Ovary (tissue), 9 donors: ENCODE measurements around the gene ST3GAL6. TPM values are rescaled to one million over a fixed set of nuclear protein-coding genes. Genes with fewer than 3 reads are reported as not detected.

Experiments used
- DNase-seq, 5 donors: peaks; one replicate each; pipeline ENCODE4 v3.0.0-alpha.2; 2019 to 2020
- H3K27ac ChIP-seq, 2 donors: fragments of 200-600 bp; one replicate each; pipeline versions ENCODE4 v1.5.1 to v1.8.0; 2019 to 2022
- H3K27me3 ChIP-seq: fragments of 200-600 bp; one replicate; pipeline ENCODE4 v1.8.0; 2022
- H3K36me3 ChIP-seq: fragments of 200-600 bp; sonication (generic); one replicate; pipeline ENCODE4 v1.5.1; 2019
- H3K4me1 ChIP-seq: one replicate; pipeline ENCODE4 v1.8.1; 2013; ENCODE audit warnings: mild to moderate bottlenecking, moderate library complexity; ENCODE audit not compliant: insufficient read depth
- H3K4me3 ChIP-seq: fragments of 200-600 bp; sonication (generic); one replicate; pipeline ENCODE4 v1.5.1; 2017
- H3K9me3 ChIP-seq, 2 donors: fragments of 200-600 bp in 1 of 2; sonication (generic) in 1 of 2; one replicate each; pipeline versions ENCODE4 v1.5.1 to v1.8.1; 2013 to 2019; ENCODE audit warnings: mild to moderate bottlenecking in 1 of 2, moderate library complexity in 1 of 2
- EP300 ChIP-seq: sonication (generic); formaldehyde crosslinking; IDR thresholded peaks from one replicate; pipeline ENCODE4 v1.6.1; 2017; ENCODE audit warnings: antibody characterized with exemption
- POLR2A ChIP-seq: fragments of 450-650 bp; IDR thresholded peaks from one replicate; pipeline ENCODE4 v1.6.1; 2017; ENCODE audit warnings: antibody characterized with exemption, mild to moderate bottlenecking, moderate library complexity
- WGBS, 3 donors: extraction: QIAGEN DNeasy Blood & Tissue Kit in 1 of 3; methylation state at CpG; one replicate each; pipeline versions ENCODE4 v1.1.5 to v1.1.7; 2013 to 2017; 5-methylcytosine and 5-hydroxymethylcytosine counted together
- intact Hi-C, 4 donors: fragments of 100-400 bp; cut with DNase I; formaldehyde crosslinking; loops; one replicate each; pipeline versions ENCODE4 v1.11.0 to v1.15.1; 2022 to 2023
- polyA plus RNA-seq, 2 donors: library from polyadenylated mRNA; stranded (reverse); fragments of 200-250 nt in 1 of 2; fragments of 350-450 nt in 1 of 2; fragmentation: Illumina TruSeq in 1 of 2; extraction: RNeasy Lipid Tissue Mini Kit (QIAGEN cat#74804) in 1 of 2; gene quantifications; one replicate each; pipeline ENCODE4 v1.2.3, GENCODE V29; 2013 to 2014
- total RNA-seq, 7 donors: library from RNA; depleted of rRNA in 2 of 7; stranded (reverse); fragments of >200 nt in 2 of 7; fragmentation: NEBNext Ultra II Directional in 3 of 7; extraction: Animal tissue kit (Norgen Biotek cat#: 25700) in 3 of 7; gene quantifications; one replicate each; pipeline versions ENCODE4 v1.1.0 to v1.2.4, GENCODE V29; 2016 to 2023
- TF ChIP-seq, protein P1 (sequence below), 3 donors: fragments of 450-650 bp in 2 of 3; fragments of 200-600 bp in 1 of 3; IDR thresholded peaks; one replicate each; pipeline versions ENCODE4 v1.5.1 to v1.8.0; 2016 to 2022; ENCODE audit warnings: antibody characterized with exemption in 3 of 3, mild to moderate bottlenecking in 1 of 3
- donor health status: DM: no; HTN: no; CAD: no; lungs with moderate emphysema.
- donor health status: DM: no; HTN: no; CAD: no.
- donor health status: Bipolar disorder and iron deficiency.
- donor health status: DM: yes; HTN: yes; CAD: no.
- donor health status: DM: no; HTN: no; CAD: no.
- donor health status: DM: yes; HTN: yes; CAD: no.

ST3GAL6 gene
- total and polyA plus RNA-seq, 9 donors = 1.9 to 16.7 (median 3.7) TPM

- intact Hi-C loops = no loop called here
- Histone ChIP-seq H3K4me1 (no peaks in the 10 kb centered on the region), H3K27me3 (no peaks in the 10 kb centered on the region), H3K27ac (no peak overlapping the region), H3K36me3 (no peaks in the 10 kb centered on the region), H3K4me3 (no peak overlapping the region), H3K9me3 (no peaks in the 10 kb centered on the region)
- no peak for DNase-seq
- TF ChIP-seq, protein P1, sequence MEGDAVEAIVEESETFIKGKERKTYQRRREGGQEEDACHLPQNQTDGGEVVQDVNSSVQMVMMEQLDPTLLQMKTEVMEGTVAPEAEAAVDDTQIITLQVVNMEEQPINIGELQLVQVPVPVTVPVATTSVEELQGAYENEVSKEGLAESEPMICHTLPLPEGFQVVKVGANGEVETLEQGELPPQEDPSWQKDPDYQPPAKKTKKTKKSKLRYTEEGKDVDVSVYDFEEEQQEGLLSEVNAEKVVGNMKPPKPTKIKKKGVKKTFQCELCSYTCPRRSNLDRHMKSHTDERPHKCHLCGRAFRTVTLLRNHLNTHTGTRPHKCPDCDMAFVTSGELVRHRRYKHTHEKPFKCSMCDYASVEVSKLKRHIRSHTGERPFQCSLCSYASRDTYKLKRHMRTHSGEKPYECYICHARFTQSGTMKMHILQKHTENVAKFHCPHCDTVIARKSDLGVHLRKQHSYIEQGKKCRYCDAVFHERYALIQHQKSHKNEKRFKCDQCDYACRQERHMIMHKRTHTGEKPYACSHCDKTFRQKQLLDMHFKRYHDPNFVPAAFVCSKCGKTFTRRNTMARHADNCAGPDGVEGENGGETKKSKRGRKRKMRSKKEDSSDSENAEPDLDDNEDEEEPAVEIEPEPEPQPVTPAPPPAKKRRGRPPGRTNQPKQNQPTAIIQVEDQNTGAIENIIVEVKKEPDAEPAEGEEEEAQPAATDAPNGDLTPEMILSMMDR (IDR thresholded peaks at IDR 0.05) = no peak
- no peak for TF ChIP-seq POLR2A
- no peak for TF ChIP-seq EP300
- WGBS, 3 donors = 90 to 94% (median 90%) methylated on average over 8 of the region's 8 CpGs
Measured at GRCh38 chr3:98770261-98771039, 7.3 kb downstream of the ST3GAL6 start.

- 89 to 92% (median 90%) methylated on average over 2 of the region's 2 CpGs for WGBS, 3 donors
- Histone ChIP-seq H3K4me1 (no peaks in the 10 kb centered on the region), H3K27ac (no peak overlapping the region), H3K36me3 (no peaks in the 10 kb centered on the region), H3K27me3 (no peaks in the 10 kb centered on the region), H3K9me3 (no peaks in the 10 kb centered on the region), H3K4me3 (no peak overlapping the region)
- TF ChIP-seq POLR2A (no peak), EP300 (no peak)
- TF ChIP-seq, protein P1 (IDR thresholded peaks at IDR 0.05) = no peak
- DNase-seq = no peak
- intact Hi-C loops = no loop called here
Measured at GRCh38 chr3:98772022-98772421, 8.9 kb downstream of the ST3GAL6 start.

DNA sequence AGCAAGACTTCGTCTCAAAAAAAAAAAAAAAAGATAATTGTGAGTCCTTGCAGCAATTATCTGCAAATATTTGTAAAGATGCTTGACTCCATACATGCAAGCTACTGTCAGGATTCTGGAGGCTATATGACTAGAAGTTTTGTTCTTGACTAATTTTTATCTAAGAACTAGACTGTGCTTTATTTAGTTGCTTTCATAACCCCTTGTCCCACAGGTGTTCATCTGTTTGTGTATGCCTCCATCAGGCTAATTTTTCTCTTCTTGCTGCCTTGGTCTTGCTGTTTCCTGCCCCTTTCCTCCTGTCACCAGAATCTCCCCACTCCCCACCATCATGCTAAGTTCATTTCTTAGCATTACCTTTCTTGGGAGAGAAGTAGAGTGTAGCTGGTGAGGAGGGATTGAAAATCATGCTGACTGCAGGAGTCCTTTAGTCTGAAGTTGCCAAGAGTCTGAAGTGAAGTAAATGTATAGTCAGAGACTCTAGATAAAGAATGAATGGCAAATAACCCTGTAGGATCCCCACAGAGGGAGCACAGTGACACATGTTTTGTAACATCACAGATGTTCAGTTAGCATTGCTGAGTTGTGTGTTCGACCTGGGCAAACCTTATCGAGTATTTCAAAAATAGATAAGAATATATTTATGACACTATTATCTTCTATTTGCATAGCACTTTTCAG is 12.5 kb downstream of the ST3GAL6 start:
- no peak for DNase-seq
- intact Hi-C loops = no loop called here
- Histone ChIP-seq H3K27me3 (no peaks in the 10 kb centered on the region), H3K9me3 (no peaks in the 10 kb centered on the region), H3K4me1 (no peaks in the 10 kb centered on the region), H3K27ac (no peak overlapping the region), H3K36me3 (no peaks in the 10 kb centered on the region), H3K4me3 (no peak overlapping the region)
- TF ChIP-seq EP300 = no peak
- TF ChIP-seq POLR2A = no peak
- TF ChIP-seq, protein P1 (IDR thresholded peaks at IDR 0.05) = no peak
- 64 to 74% (median 65%) methylated on average over 3 of the region's 3 CpGs for WGBS, 3 donors

DNA sequence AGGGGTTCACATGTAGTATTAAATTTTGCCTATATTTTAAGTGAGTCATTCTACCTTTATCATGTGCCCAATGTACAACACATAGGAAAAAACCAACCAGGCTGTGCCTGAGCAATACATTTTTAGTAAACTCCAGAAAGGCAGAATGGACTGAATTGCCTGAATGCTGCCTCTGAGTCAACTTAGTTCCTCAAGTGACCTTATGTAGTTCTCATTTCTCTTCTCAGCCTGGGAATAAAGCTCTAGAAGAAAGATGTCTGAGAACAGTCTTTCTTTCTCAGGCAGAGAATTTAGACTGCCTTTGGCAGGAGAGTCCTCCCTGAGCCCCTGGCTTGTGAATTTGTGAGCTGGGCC is 13.0 kb downstream of the ST3GAL6 start:
- no peak for DNase-seq
- Histone ChIP-seq H3K27me3 (no peaks in the 10 kb centered on the region), H3K4me1 (no peaks in the 10 kb centered on the region), H3K9me3 (no peaks in the 10 kb centered on the region), H3K27ac (no peak overlapping the region), H3K4me3 (no peak overlapping the region), H3K36me3 (no peaks in the 10 kb centered on the region)
- TF ChIP-seq EP300 = no peak
- intact Hi-C loops = no loop called here

GRCh38 chr3:98777286-98777685 is 14.1 kb downstream of the ST3GAL6 start:
- Histone ChIP-seq H3K4me1 (no peaks in the 10 kb centered on the region), H3K4me3 (no peak overlapping the region), H3K36me3 (no peaks in the 10 kb centered on the region), H3K9me3 (no peaks in the 10 kb centered on the region), H3K27me3 (no peaks in the 10 kb centered on the region), H3K27ac (no peak overlapping the region)
- DNase-seq = no peak
- WGBS, 3 donors = 94 to 97% (median 97%) methylated on average over 2 of the region's 2 CpGs
- intact Hi-C loops = no loop called here
- TF ChIP-seq POLR2A (no peak), EP300 (no peak)
- TF ChIP-seq, protein P1 (IDR thresholded peaks at IDR 0.05) = no peak
